Measurements from ENCODE around the gene SOX11.
"Not testable (repeated sequence)": the region's sequence is repeated elsewhere in the genome, so short reads cannot be mapped to it uniquely, and the experiment has no call there.

The SOX11 gene

GRCh38 chr2:5691985-5692529 lies at the start of gene SOX11:
Gene SOX11, plus strand, starts transcription at chr2:5692384. Its CDS starts 338 bp downstream, at chr2:5692722.
- DNase-seq, result peak; percentile 92

GRCh38 chr2:5652734-5653133 lies 39.5 kb upstream of the SOX11 start:
- DNase-seq, result not testable (repeated sequence)

- DNase-seq, result not testable (repeated sequence)
Observed at GRCh38 chr2:5653756-5654155, 38.4 kb upstream of the SOX11 start.

- DNase-seq, result no peak
Observed at GRCh38 chr2:5657231-5657630, 35.0 kb upstream of the SOX11 start.

DNA sequence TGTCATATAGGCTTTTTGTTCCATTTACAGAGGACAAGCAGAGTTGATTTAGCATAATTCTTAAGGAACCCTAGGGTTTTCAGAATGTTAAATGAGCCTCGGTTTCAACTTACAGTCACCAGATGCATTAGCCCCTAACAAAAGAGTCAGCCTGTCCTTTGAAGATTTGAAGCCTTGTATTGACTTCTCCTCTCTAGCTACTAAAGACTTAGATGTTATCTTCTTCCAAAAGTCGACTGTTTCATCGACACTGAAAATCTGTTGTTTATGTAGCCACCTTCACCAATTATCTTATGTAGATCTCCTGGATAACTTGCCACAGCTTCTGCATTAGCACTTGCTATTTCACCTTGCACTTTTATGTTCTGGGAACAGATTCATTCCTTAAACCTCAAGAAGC lies 31.6 kb upstream of the SOX11 start:
- no peak for DNase-seq

- DNase-seq, result no peak
Observed at GRCh38 chr2:5661362-5661761, 30.8 kb upstream of the SOX11 start.

DNA sequence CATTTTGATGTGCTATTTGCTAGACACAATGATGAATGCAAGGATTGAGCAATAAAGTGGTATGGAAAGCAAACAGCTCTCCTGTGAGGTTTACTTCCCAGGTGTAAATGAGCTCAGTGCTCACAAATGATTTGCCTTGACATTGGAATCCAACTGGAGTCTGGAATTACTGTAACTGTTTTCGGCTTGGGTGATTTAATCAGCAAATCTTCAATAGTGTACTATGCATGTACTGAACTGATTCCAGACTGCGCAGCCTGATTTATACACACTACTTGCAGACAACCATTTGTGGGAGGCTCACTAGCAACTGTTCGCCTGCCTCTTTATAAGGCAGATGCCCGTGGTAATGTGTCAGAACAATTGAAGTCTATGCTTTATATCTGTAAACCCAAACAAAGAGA lies 27.9 kb upstream of the SOX11 start:
- DNase-seq, result no peak

DNA sequence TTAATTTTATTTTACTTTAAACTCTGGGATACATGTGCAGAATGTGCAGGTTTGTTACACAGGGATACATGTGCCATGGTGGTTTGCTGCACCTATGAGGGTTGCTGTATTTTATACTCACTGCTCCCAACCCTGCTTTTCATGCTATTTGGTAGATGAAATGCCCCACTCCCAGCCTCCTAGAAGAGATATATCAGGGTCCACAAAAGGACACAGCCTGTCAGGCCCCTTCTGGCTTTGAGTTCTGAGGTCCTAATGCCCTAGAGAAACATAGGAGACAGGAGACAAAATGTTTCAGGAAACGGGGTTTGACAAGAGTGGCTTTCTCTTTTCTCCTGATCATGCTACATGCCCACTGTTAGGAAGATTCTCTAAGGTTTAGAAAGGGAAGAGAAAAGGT lies 27.1 kb upstream of the SOX11 start:
- no peak for DNase-seq

- no peak for DNase-seq
Observed at GRCh38 chr2:5666798-5667197, 25.4 kb upstream of the SOX11 start.

DNA sequence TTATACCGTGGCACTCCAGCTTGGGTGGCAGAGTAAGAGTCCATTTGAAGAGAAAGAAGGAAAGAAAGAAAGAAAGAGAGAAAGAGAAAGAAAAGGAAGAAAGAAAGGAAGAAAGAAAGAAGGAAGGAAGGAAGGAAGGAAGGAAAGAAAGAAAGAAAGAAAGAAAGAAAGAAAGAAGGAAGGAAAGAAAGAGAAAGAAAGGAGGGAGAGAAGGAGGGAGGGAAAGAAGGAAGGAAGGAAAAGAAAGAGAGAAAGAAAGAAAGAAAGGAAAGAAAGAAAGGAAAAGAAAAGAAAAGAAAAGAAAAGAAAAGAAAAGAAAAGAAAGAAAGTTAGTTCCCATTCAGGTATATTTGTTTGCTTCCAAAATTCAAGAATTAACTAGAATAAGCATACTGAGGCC lies 24.5 kb upstream of the SOX11 start:
- not testable (repeated sequence) for DNase-seq

GRCh38 chr2:5668682-5669250 lies 23.4 kb upstream of the SOX11 start:
- no peak for DNase-seq

DNA sequence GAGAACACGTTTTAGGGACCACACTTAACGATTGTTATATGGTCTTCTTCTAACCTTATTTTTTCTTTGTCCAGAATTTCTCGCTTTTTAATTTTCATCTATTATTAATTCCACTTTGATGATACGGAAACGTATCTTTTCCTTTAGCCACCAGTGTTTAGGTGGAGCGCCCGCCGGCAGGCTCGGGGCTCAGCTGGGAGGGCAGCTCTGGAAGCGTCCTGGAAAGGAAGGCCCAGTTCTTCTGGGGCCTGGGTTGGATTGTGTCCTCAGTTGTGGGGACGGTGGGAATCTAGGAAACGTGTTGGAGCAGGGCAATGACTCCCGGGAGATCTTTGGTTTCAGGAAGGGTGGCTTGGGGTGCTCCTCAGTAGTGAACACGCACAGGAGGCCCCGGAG lies 19.4 kb upstream of the SOX11 start:
- no peak for DNase-seq

DNA sequence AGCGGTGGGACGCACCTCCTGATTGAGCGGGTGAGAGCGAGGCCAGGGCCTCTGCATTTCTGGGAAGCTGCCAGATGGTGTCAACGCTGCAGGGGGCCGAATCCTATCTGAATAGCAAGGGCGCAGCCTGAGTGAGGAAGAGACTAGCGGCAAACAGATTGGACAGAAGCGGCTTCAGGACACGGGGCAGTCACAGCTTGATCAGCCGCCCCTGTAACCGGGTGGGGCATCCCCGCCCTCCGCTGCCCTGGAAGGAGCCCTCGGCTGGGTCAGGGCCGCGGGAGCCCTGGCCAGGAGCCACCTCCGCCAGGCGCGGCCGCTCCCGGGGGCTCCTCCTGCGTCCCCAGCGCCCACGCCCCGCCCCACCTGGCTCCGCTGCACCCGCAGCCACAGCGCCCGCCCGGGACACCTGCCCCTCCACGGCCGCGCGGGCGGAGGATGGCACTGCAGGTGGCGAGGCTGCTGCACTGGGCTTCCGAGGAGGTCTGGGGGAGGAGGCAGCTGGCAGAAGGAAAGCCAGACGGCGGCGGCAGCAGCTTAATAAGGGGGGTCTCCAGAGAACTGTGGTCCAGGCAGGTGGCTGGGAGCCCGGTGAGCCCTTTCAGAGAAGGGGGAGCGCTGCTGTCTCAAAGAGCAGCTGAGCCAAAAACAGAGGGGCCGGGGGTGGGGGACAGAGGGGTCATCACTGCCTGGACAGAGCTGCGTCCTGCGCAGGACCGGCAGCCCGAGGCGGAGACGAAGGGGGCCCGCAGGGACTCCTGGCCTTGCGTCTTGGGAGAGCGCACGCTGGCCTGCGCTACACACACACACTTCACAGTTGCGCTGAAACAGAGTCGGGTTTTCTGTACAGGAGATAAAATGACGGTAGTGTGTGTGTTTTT lies 18.8 kb upstream of the SOX11 start:
- peak; percentile 52 for DNase-seq

- DNase-seq, result no peak
Observed at GRCh38 chr2:5674026-5674340, 18.2 kb upstream of the SOX11 start.

DNA sequence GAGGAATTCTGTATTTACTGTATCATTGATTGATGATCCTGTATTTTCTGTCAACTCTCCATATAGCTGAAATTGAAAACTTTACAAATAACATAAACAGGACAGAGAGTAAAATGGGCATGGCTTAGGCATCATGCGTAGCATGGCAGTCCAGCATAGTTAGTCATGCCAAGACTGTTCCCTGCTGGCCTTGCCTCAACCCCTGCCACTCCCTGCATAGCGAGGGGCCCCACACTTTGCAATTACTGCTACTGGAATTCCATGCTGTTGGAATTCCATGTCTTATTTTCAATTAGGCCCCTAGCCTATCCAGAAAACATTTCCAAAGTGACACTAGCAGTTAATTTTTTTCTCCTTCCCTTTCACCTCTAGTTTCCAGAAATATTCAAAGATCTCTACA lies 15.1 kb upstream of the SOX11 start:
- no peak for DNase-seq

GRCh38 chr2:5683471-5683870 lies 8.7 kb upstream of the SOX11 start:
- no peak for DNase-seq

DNA sequence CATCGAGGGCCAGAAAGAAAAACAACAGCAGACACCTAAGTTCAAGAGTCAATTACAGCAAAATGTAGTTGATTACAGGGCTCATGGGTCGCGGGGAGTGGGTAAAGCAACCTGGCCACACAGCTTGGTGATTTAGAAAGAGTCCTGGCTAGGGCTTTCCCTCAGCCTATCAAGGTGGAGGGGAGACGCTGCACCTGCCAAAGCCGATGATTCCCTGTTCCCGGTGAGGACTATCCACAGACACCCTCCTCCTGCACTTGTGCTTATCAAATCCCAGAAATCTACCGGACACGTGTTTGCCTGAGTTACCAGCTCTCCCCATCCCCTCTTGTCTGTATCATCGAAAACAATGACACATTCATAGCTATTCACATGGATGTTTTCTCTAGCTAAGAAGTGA lies 7.0 kb upstream of the SOX11 start:
- DNase-seq, result no peak

DNA sequence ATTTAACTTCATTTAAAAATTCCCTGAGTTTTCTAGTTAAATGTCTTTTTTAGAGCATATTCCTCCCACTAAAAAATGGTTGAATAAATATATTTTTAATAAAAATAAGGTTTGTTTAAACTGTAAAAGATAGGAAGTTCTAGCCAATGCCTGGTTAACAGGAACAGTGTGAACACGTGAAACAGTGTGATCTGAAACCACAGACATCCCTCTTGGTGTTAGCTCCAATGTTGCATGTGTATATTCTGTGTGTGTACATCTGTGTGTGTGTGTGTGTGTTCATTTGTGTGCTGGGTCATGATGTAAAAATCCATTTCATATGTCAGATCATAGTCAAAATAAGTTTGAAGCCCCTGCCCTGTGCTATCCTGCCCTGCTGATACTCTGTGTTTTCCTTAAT lies 6.1 kb upstream of the SOX11 start:
- no peak for DNase-seq

- no peak for DNase-seq
Observed at GRCh38 chr2:5686536-5686935, 5.6 kb upstream of the SOX11 start.

DNA sequence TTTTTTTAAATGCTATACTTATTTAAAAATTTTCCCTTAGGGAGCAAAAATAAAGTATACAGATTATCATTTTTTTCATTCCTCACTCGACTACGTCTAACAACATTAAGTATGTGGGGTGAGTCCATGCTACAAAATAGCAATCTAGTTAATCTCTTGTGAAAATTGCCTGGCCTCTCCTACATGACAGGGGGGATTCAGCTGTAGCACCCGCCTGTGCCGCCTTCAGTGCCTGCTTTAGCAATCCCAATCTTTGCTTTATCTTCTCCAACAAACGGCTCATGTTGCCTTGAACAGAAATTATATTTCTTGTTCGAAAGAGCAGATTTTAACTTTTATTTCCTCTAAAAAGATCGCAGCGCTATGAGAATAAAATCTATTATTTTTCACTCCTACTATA lies 2.4 kb upstream of the SOX11 start:
- no peak for DNase-seq

DNA sequence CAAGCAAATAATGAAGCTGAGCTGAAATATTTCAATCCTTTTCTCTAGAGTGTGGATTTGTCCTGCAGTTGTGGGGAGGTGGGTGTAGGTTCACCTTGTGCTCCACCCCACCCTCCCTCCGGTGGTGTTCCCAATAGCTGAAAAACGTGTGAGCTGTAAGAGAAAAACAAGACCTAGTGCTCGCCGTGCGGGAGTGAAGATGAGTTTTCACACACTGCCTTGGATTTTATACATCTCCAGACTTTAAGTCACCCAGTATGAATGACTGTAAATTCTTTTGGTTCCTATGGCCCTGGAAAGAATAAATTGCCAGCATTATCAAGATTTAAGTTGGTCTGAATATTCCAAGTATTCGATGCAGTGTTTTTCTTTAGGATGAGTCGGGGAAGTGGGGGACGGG lies 1.9 kb upstream of the SOX11 start:
- DNase-seq, result peak; percentile 46

DNA sequence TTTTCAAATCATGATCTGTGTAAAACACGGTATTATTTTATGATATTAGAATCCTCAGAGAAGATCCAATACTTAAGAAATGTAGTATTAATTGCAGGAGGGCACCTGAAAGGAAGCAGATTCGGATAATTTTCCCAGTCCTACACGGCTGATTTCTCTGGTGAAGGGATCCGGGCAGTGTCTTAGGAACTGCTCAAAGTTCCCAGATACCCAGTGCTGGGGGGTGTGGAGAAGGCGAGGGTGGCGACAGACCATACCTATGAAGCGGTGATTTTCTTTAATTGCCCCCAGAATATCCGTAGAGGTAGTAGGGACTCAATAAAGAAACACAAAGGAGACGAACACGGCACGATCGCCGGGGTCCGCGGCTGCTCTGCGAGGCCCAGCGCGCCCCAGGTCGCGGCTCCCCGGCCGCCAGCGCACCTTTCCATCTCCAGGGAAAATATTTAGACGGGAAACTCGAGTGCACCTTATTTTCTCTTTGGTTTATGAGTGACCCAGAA lies 1.4 kb upstream of the SOX11 start:
- DNase-seq, result peak; percentile 46

DNA sequence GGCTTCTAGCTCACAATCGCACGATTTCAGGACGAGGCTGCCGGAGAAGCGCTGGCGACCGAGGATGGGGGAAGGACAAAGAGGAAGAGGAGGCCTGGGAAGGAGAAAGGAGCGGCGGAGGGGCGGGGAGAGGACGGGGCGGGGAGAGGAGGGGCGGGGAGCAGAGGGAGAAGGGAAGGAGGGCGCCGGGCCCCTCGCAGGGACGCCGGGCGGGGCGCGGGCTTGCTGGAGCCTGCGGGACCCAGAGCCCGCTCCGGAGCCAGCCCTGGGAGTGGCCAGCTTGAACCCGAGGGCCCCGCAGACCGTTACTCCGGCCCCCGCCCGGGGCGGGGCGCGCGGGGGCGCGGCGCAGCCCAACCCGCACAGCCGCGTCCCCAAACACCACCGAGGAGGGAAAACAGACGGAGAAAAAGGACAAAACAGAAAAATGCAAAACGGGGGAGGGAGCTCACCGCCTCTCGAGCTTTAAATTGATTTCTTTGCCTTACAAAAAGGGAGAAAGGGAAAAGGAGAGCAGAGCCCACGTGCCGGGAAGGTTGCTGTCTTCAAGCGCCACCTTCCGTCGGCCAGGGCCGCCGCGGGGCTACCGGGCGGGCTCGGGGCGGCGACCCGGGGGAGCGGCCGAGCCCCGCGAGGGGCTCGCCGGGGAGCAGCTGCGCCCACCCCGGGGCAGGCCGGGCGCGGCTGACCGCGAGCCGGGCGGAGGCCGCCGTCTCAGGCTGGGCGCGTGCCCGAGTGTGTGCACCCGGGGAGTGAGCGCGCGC lies 781 bp upstream of the SOX11 start:
- peak; percentile 82 for DNase-seq

All from NCI-H1092 treated with DMSO at 0.1 percent for 48 hours (cell line).